Neutrophil (primary cell): Measurements from ENCODE around the gene SEC16B.

ENCODE experiments used
- H3K27ac ChIP-seq: fragments of 200-600 bp; sonication (generic); 2 replicates; pipeline ENCODE4 v1.5.1; 2016; ENCODE audit warnings: mild to moderate bottlenecking, moderate library complexity
- H3K27me3 ChIP-seq: fragments of 200-600 bp; sonication (generic); 2 replicates; pipeline ENCODE4 v1.6.0; 2016; ENCODE audit warnings: mild to moderate bottlenecking
- H3K36me3 ChIP-seq: fragments of 200-600 bp; sonication (generic); 2 replicates; pipeline ENCODE4 v1.5.1; 2017
- H3K4me1 ChIP-seq, 2 experiments: fragments of 200-600 bp in 1 of 2; sonication (generic) in 1 of 2; 1 replicate in 1 of 2; 2 replicates in 1 of 2; pipeline versions ENCODE4 v1.5.1 to v1.6.1; 2013 to 2016; ENCODE audit warnings: low read depth in 1 of 2, low read length in 1 of 2, mild to moderate bottlenecking in 1 of 2, moderate library complexity in 1 of 2; ENCODE audit not compliant: control insufficient read depth in 1 of 2, insufficient read depth in 1 of 2
- H3K4me3 ChIP-seq, 2 experiments: fragments of 200-600 bp in 1 of 2; sonication (generic) in 1 of 2; 1 replicate in 1 of 2; 2 replicates in 1 of 2; pipeline ENCODE4 v1.5.1; 2013 to 2016; ENCODE audit warnings: low read depth in 1 of 2, low read length in 1 of 2, mild to moderate bottlenecking in 1 of 2, moderate library complexity in 1 of 2
- H3K9me3 ChIP-seq: fragments of 200-600 bp; sonication (generic); 2 replicates; pipeline ENCODE4 v1.5.1; 2016
- TF ChIP-seq, protein P1 (sequence below): fragments of 200-600 bp; sonication (generic); IDR thresholded peaks from 2 replicates; pipeline ENCODE4 v1.5.1; 2016; ENCODE audit warnings: antibody characterized with exemption

The SEC16B gene

GRCh38 chr1:177940682-177941081 lies 29.2 kb downstream of the SEC16B start:
- no peaks in the 10 kb centered on the region for H3K36me3 ChIP-seq
- H3K4me1 ChIP-seq: no peaks in the 10 kb centered on the region
- H3K4me3 ChIP-seq: no peak overlapping the region
- no peaks in the 10 kb centered on the region for H3K27me3 ChIP-seq
- TF ChIP-seq, protein P1, sequence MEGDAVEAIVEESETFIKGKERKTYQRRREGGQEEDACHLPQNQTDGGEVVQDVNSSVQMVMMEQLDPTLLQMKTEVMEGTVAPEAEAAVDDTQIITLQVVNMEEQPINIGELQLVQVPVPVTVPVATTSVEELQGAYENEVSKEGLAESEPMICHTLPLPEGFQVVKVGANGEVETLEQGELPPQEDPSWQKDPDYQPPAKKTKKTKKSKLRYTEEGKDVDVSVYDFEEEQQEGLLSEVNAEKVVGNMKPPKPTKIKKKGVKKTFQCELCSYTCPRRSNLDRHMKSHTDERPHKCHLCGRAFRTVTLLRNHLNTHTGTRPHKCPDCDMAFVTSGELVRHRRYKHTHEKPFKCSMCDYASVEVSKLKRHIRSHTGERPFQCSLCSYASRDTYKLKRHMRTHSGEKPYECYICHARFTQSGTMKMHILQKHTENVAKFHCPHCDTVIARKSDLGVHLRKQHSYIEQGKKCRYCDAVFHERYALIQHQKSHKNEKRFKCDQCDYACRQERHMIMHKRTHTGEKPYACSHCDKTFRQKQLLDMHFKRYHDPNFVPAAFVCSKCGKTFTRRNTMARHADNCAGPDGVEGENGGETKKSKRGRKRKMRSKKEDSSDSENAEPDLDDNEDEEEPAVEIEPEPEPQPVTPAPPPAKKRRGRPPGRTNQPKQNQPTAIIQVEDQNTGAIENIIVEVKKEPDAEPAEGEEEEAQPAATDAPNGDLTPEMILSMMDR: no peak
- H3K9me3 ChIP-seq: no peaks in the 10 kb centered on the region
- H3K27ac ChIP-seq: no peak overlapping the region

DNA sequence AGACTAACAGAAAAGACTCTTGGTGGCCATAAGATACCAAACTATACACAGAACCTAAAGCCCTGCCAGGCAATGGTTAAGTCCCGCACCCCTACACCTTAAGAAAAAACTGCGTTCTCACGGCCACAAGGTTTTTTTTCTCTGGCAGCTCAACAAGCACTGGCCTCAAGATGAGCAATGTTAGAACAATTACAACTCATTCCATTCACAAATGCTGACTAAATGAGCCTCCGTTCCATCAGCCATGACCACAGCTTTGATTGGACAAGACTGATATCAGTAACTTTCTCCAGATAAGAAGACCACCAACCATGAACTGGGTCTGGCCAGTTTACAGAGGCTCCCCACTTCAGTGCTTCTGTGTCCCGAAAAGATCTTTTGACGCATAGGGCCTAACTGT lies 31.9 kb downstream of the SEC16B start:
- H3K9me3 ChIP-seq: no peaks in the 10 kb centered on the region
- no peaks in the 10 kb centered on the region for H3K36me3 ChIP-seq
- H3K27ac ChIP-seq: no peak overlapping the region
- TF ChIP-seq, protein P1: no peak
- no peaks in the 10 kb centered on the region for H3K27me3 ChIP-seq
- no peak overlapping the region for H3K4me3 ChIP-seq
- peaks cover 9 to 15% of the 10 kb centered on the region in 2 experiments for H3K4me1 ChIP-seq

GRCh38 chr1:177937174-177937770 lies 32.6 kb downstream of the SEC16B start:
- H3K4me1 ChIP-seq: peaks cover 9 to 15% of the 10 kb centered on the region in 2 experiments
- TF ChIP-seq, protein P1: no peak

DNA sequence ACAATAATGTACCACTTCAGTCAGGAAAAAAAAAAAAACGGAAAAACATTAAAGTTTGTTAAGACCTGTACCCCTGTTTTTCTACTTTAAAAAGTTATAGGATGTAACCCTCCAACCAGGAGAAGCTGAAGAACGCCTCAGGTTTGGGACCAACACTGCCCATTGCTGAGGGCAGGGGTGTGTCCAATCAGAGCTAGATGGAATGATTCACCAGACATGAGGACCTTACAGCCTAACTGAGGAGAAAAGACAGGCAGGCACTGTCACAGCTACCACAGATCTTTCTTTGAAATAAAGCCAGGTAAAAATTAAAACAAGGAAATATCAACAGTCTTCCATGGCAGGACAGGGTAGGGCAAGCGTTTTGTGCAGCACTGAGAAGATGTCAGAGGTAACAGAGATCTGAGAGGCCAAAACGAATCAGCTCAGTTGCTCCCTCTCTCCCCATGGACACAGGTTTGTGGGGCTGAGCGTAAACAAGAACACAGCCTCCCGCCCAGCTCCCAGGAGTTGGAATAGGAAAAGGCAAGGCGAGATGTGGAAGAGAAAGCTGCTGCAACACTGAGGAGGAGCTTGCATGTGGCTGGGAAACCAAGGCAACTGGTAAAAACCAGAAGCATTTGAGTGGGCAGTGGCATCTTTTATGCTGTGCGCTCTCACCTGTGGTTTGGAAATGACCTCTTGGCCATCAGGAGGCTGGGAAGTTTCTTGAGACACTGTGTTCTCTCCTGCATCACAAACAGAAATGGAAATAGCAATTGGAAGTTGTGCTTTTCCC lies 34.0 kb downstream of the SEC16B start:
- Histone ChIP-seq H3K36me3 (no peaks in the 10 kb centered on the region), H3K4me1 (peaks cover 9 to 15% of the 10 kb centered on the region in 2 experiments), H3K9me3 (no peaks in the 10 kb centered on the region), H3K4me3 (no peak overlapping the region), H3K27me3 (no peaks in the 10 kb centered on the region), H3K27ac (no peak overlapping the region)
- TF ChIP-seq, protein P1: no peak

More at GRCh38 chr1:177937174-177937770, 32.6 kb downstream of the SEC16B start:
- no peaks in the 10 kb centered on the region for H3K9me3 ChIP-seq
- no peaks in the 10 kb centered on the region for H3K27me3 ChIP-seq
- no peak overlapping the region for H3K4me3 ChIP-seq
- no peaks in the 10 kb centered on the region for H3K36me3 ChIP-seq
- H3K27ac ChIP-seq: no peak overlapping the region

DNA sequence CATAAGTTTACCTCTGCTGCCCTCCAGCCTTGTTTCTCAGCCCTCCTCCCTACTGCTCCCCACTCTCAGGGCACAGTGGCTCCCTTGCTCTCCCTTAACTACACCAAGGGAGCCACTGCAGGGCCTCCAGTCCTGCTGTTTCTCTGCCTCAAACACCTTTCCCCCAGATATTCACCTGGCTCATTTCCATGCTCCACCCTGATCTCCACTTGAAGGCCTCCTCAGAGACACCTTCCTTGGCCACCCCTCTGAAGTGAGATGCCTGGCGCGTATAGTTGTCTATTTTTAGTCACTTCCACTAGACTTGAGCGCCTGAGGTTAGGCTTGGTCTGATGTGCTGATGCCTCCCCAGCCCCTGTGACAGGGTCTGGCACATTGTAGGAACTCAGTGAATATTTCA lies 34.9 kb downstream of the SEC16B start:
- Histone ChIP-seq H3K4me1 (peaks cover 9 to 15% of the 10 kb centered on the region in 2 experiments), H3K4me3 (no peak overlapping the region), H3K27ac (no peak overlapping the region), H3K9me3 (no peaks in the 10 kb centered on the region), H3K27me3 (no peaks in the 10 kb centered on the region), H3K36me3 (no peaks in the 10 kb centered on the region)
- TF ChIP-seq, protein P1: no peak
